HepG2 (cell line): Measurements from ENCODE around the gene HK3. TPM values are rescaled to one million over a fixed set of nuclear protein-coding genes. Genes with fewer than 3 reads are reported as not detected.

ENCODE experiments used
- ATAC-seq: fragments of 200-7000 bp; cut with Tn5 transposase; 3 replicates; pipeline ENCODE4 v1.9.1; 2020; ENCODE audit warnings: mild to moderate bottlenecking, moderate library complexity
- BruUV-seq: library from RNA; stranded (reverse); fragments of 400-500 nt; replicated peaks from 2 replicates; lab custom pipeline; 2021; lab: Mats Ljungman, UMichigan
- CTCF ChIA-PET: fragments of 300-600 bp; formaldehyde crosslinking; extraction: SDS; loops from one replicate; lab custom pipeline; 2021; ENCODE audit warnings: low total read pairs, inconsistent platforms, low intra/inter-chr PET ratio; lab: Yijun Ruan, JAX
- POLR2A ChIA-PET: fragments of 350-600 bp; sonication (Branson Sonifier 250); formaldehyde crosslinking; loops from one replicate; lab custom pipeline; 2020; ENCODE audit warnings: antibody characterized with exemption, inconsistent platforms; lab: Yijun Ruan, JAX
- DNase-seq: peaks from one replicate; pipeline ENCODE4 v3.0.0-alpha.2; 2015; ENCODE audit warnings: low spot score
- FAIRE-seq: peaks from 3 replicates; lab custom pipeline; 2011; peaks lifted over from hg19 to GRCh38; lab: Jason Lieb, UNC
- H2AFZ ChIP-seq: one replicate; pipeline ENCODE4 v1.6.1; 2011; ENCODE audit warnings: low read length, inconsistent platforms
- H3K27ac ChIP-seq: fragments of 300-600 bp; 3 replicates; pipeline ENCODE4 v1.8.0; 2011; ENCODE audit warnings: mixed run types, mild to moderate bottlenecking, mixed read lengths, low read length, inconsistent platforms; ENCODE audit not compliant: insufficient read depth; ENCODE audit errors: extremely low read length
- H3K27me3 ChIP-seq, 2 experiments: fragments of 200-600 bp in 1 of 2; 2 replicates in 1 of 2; 3 replicates in 1 of 2; pipeline versions ENCODE4 v1.6.0 to v1.8.0; 2011; ENCODE audit warnings: low read length in 2 of 2, mild to moderate bottlenecking in 2 of 2, moderate library complexity in 2 of 2, inconsistent platforms in 1 of 2; ENCODE audit not compliant: insufficient read depth in 2 of 2, control insufficient read depth in 1 of 2
- H3K36me3 ChIP-seq, 2 experiments: fragments of 200-600 bp in 1 of 2; replicated peaks in 1 of 2; 2 replicates in 1 of 2; 3 replicates in 1 of 2; pipeline versions ENCODE4 v1.5.1 to v1.8.0; 2011; ENCODE audit warnings: low read length in 2 of 2, inconsistent platforms in 1 of 2; ENCODE audit not compliant: insufficient read depth in 2 of 2, control insufficient read depth in 1 of 2
- H3K4me1 ChIP-seq: 2 replicates; pipeline ENCODE4 v1.5.1; 2012; ENCODE audit warnings: low read length, inconsistent platforms; ENCODE audit not compliant: insufficient read depth
- H3K4me2 ChIP-seq: 2 replicates; pipeline ENCODE4 v1.6.0; 2011; ENCODE audit warnings: low read depth, low read length, inconsistent platforms
- H3K4me3 ChIP-seq, 3 experiments: fragments of 200-600 bp in 1 of 3; sonication (generic), shearing (Covaris generic) in 1 of 3; replicated peaks in 1 of 3; 2 replicates each; pipeline ENCODE4 v1.5.1; 2011 to 2016; ENCODE audit warnings: low read length in 3 of 3, inconsistent platforms in 2 of 3, low read depth in 2 of 3, mild to moderate bottlenecking in 2 of 3, control low read depth in 1 of 3, mixed read lengths in 1 of 3; ENCODE audit not compliant: insufficient read depth in 1 of 3
- H3K79me2 ChIP-seq: one replicate; pipeline ENCODE4 v1.6.1; 2011; ENCODE audit warnings: low read length, inconsistent platforms; ENCODE audit not compliant: insufficient read depth
- H3K9ac ChIP-seq: 2 replicates; pipeline ENCODE4 v1.6.0; 2011; ENCODE audit warnings: mild to moderate bottlenecking, low read depth, low read length, inconsistent platforms; ENCODE audit not compliant: insufficient read depth
- H3K9me3 ChIP-seq: 2 replicates; pipeline ENCODE4 v1.5.1; 2012; ENCODE audit warnings: mild to moderate bottlenecking, low read length
- H4K20me1 ChIP-seq: 2 replicates; pipeline ENCODE4 v1.6.0; 2011; ENCODE audit warnings: inconsistent platforms, mild to moderate bottlenecking, low read length, moderate library complexity; ENCODE audit not compliant: insufficient read depth
- ELF3 ChIP-seq: IDR thresholded peaks from 2 replicates; pipeline ENCODE4 v1.6.1; 2016; ENCODE audit warnings: missing genetic modification reagents, missing compliant biosample characterization
- GZF1 ChIP-seq: sonication (generic); formaldehyde crosslinking; IDR thresholded peaks from 2 replicates; pipeline ENCODE4 v1.5.1; 2020; ENCODE audit warnings: mild to moderate bottlenecking, missing genetic modification reagents
- MXD1 ChIP-seq: sonication (generic); formaldehyde crosslinking; IDR thresholded peaks from 2 replicates; pipeline ENCODE4 v1.4.0; 2020; ENCODE audit warnings: mild to moderate bottlenecking, missing genetic modification reagents
- NFATC3 ChIP-seq: sonication (generic); formaldehyde crosslinking; IDR thresholded peaks from 2 replicates; pipeline ENCODE4 v1.5.1; 2020; ENCODE audit warnings: mild to moderate bottlenecking, missing genetic modification reagents
- SIX1 ChIP-seq: sonication (generic); formaldehyde crosslinking; IDR thresholded peaks from 2 replicates; pipeline ENCODE4 v1.4.0; 2020; ENCODE audit warnings: missing genetic modification reagents, borderline replicate concordance
- SSRP1 ChIP-seq: IDR thresholded peaks from 2 replicates; pipeline ENCODE4 v1.6.1; 2016; ENCODE audit warnings: control low read depth
- STAT6 ChIP-seq: sonication (generic); formaldehyde crosslinking; IDR thresholded peaks from 2 replicates; pipeline ENCODE4 v1.4.0; 2020; ENCODE audit warnings: missing genetic modification reagents, mild to moderate bottlenecking, borderline replicate concordance
- THAP11 ChIP-seq: IDR thresholded peaks from 2 replicates; pipeline ENCODE4 v1.6.1; 2016; ENCODE audit warnings: missing biosample characterization, missing genetic modification reagents
- ZBTB46 ChIP-seq: sonication (generic); formaldehyde crosslinking; IDR thresholded peaks from 2 replicates; pipeline ENCODE4 v1.4.0; 2020; ENCODE audit warnings: mild to moderate bottlenecking, missing genetic modification reagents, borderline replicate concordance
- ZNF124 ChIP-seq: sonication (generic); formaldehyde crosslinking; IDR thresholded peaks from 2 replicates; pipeline ENCODE4 v1.4.0; 2020; ENCODE audit warnings: missing genetic modification reagents
- ZNF160 ChIP-seq: sonication (generic); formaldehyde crosslinking; IDR thresholded peaks from 2 replicates; pipeline ENCODE4 v1.8.0; 2022; ENCODE audit warnings: mild to moderate bottlenecking, inconsistent platforms, missing genetic modification reagents
- ZNF225 ChIP-seq: sonication (generic); formaldehyde crosslinking; IDR thresholded peaks from 2 replicates; pipeline ENCODE4 v1.4.0; 2020; ENCODE audit warnings: mild to moderate bottlenecking, missing genetic modification reagents
- WGBS: methylation state at CpG from one replicate; pipeline ENCODE4 v1.1.6; 2017; ENCODE audit warnings: low lambda C conversion rate; 5-methylcytosine and 5-hydroxymethylcytosine counted together
- in situ Hi-C: cut with HindIII; loops from 2 replicates; pipeline ENCODE4 v1.10.0; 2017; ENCODE audit warnings: low pct_unique_long_range_greater_than_20kb; ENCODE audit not compliant: extremely low pct_ligation_motif_present
- intact Hi-C: fragments of 100-400 bp; cut with micrococcal nuclease; formaldehyde crosslinking; loops from one replicate; pipeline ENCODE4 v1.10.0; 2022; ENCODE audit not compliant: unreplicated experiment
- polyA plus RNA-seq, 8 experiments: library from polyadenylated mRNA; depleted of rRNA in 3 of 8; stranded (reverse) in 7 of 8; unstranded in 1 of 8; fragments of >200 nt; fragmentation: Illumina TruSeq in 4 of 8; extraction: Trizol in 4 of 8; gene quantifications; 2 replicates each; pipeline versions ENCODE4 v1.2.1 to v1.2.3, GENCODE V29; 2011 to 2016; ENCODE audit warnings: low read depth in 4 of 8, missing spikeins in 1 of 8, mixed read lengths in 1 of 8; ENCODE audit not compliant: insufficient read depth in 1 of 8
- total RNA-seq, 5 experiments: library from RNA; depleted of rRNA; stranded (reverse); fragments of >200 nt; fragmentation: Illumina TruSeq; extraction: Trizol; gene quantifications; 2 replicates each; pipeline ENCODE4 v1.2.3, GENCODE V29; 2016; ENCODE audit warnings: low read depth in 1 of 5

HK3 gene
- total and polyA plus RNA-seq, 2 of the 13 experiments (the other 11 are each of a cell fraction or from before 2014, with no cell fraction given), result not detected

- Histone ChIP-seq H3K4me1 (0 out of 2 replicates have a peak, but pooled peaks cover 13% of the 10 kb centered on the region), H3K27ac (no peak overlapping the region), H4K20me1 (no peaks in the 10 kb centered on the region), H3K4me3 (no peak overlapping the region), H3K4me2 (no peak overlapping the region), H3K27me3 (peaks cover 13 to 83% of the 10 kb centered on the region in 2 experiments; a peak in 4 of 5 replicates), H2AFZ (no peak overlapping the region), H3K9me3 (no peaks in the 10 kb centered on the region), H3K36me3 (no peaks in the 10 kb centered on the region), H3K79me2 (no peaks in the 10 kb centered on the region), H3K9ac (no peak overlapping the region)
- CTCF ChIA-PET, result no interaction called here
- intact Hi-C loops (no loop called here), in situ Hi-C loops (no loop called here)
- no TSS peak for BruUV-seq
- ATAC-seq, result no peak
- TF ChIP-seq ZNF124 (CRISPR knock-in tag) (no peak), ELF3 (CRISPR knock-in tag) (no peak), STAT6 (no peak), ZBTB46 (CRISPR knock-in tag) (no peak), THAP11 (CRISPR knock-in tag) (no peak), SIX1 (no peak), NFATC3 (CRISPR knock-in tag) (no peak), ZNF160 (CRISPR knock-in tag) (no peak), ZNF225 (CRISPR knock-in tag) (no peak), GZF1 (no peak), SSRP1 (CRISPR knock-in tag) (no peak), MXD1 (CRISPR knock-in tag) (no peak)
- no peak for DNase-seq
- no peak for FAIRE-seq
- POLR2A ChIA-PET, result no interaction called here
- WGBS, result 0% methylated on average over 2 of the region's 7 CpGs
Measured at GRCh38 chr5:176849611-176850227, 49.4 kb downstream of the HK3 start.
